Loucy (cell line): ENCODE results near the gene CALN1.

Experiments used
- H2AFZ ChIP-seq: fragments of 200-600 bp; sonication (generic); 2 replicates; pipeline ENCODE4 v1.6.0; 2016; ENCODE audit warnings: antibody characterized with exemption, mild to moderate bottlenecking, low read length, moderate library complexity
- H3F3A ChIP-seq: fragments of 200-600 bp; 2 replicates; pipeline ENCODE4 v1.6.0; 2016; ENCODE audit warnings: antibody characterized with exemption, low read depth, mild to moderate bottlenecking
- H3K27me3 ChIP-seq: fragments of 200-600 bp; sonication (generic); 2 replicates; pipeline ENCODE4 v1.6.1; 2014; ENCODE audit warnings: low read length, mild to moderate bottlenecking; ENCODE audit not compliant: insufficient read depth, poor library complexity, severe bottlenecking
- H3K36me3 ChIP-seq: fragments of 200-600 bp; sonication (generic); 2 replicates; pipeline ENCODE4 v1.6.1; 2016; ENCODE audit warnings: low read length; ENCODE audit not compliant: insufficient read depth
- H3K4me1 ChIP-seq: fragments of 200-600 bp; sonication (generic); 2 replicates; pipeline ENCODE4 v1.5.1; 2014; ENCODE audit warnings: low read length, mild to moderate bottlenecking; ENCODE audit not compliant: insufficient read depth, poor library complexity, severe bottlenecking
- H3K4me2 ChIP-seq: fragments of 200-600 bp; sonication (generic); 2 replicates; pipeline ENCODE4 v1.6.0; 2014; ENCODE audit warnings: antibody characterized with exemption, low read length, low read depth, mild to moderate bottlenecking; ENCODE audit not compliant: poor library complexity, severe bottlenecking
- H3K4me3 ChIP-seq: fragments of 200-600 bp; sonication (generic); 2 replicates; pipeline ENCODE4 v1.5.1; 2014; ENCODE audit warnings: low read length, mild to moderate bottlenecking, mixed read lengths; ENCODE audit not compliant: poor library complexity, severe bottlenecking
- H3K79me2 ChIP-seq: fragments of 200-600 bp; sonication (generic); 2 replicates; pipeline ENCODE4 v1.6.1; 2014; ENCODE audit warnings: low read length; ENCODE audit not compliant: insufficient read depth
- H3K9ac ChIP-seq: fragments of 200-600 bp; sonication (generic); 2 replicates; pipeline ENCODE4 v1.6.0; 2014; ENCODE audit warnings: mild to moderate bottlenecking, low read depth, low read length, moderate library complexity; ENCODE audit not compliant: poor library complexity, severe bottlenecking
- H3K9me2 ChIP-seq: fragments of 200-600 bp; sonication (generic); replicated peaks from 2 replicates; pipeline ENCODE4 v1.6.1; 2016; ENCODE audit warnings: low read depth, low read length, mixed read lengths
- H3K9me3 ChIP-seq: fragments of 200-600 bp; sonication (generic); 2 replicates; pipeline ENCODE4 v1.6.1; 2014; ENCODE audit warnings: mild to moderate bottlenecking, antibody characterized with exemption, low read length, low read depth; ENCODE audit not compliant: insufficient read depth
- H4K20me1 ChIP-seq: fragments of 200-600 bp; sonication (generic); 2 replicates; pipeline ENCODE4 v1.6.0; 2014; ENCODE audit warnings: antibody characterized with exemption, low read length, mild to moderate bottlenecking; ENCODE audit not compliant: insufficient read depth, poor library complexity, severe bottlenecking
- CTCF ChIP-seq: fragments of 200-600 bp; sonication (generic); conservative IDR thresholded peaks from 2 replicates; pipeline ENCODE4 v1.5.1; 2014; ENCODE audit warnings: mild to moderate bottlenecking, antibody characterized with exemption, low read length
- EZH2phosphoT487 ChIP-seq: fragments of 200-600 bp; IDR thresholded peaks from 2 replicates; pipeline ENCODE4 v1.6.1; 2018; ENCODE audit warnings: antibody characterized with exemption, mild to moderate bottlenecking, moderate library complexity, borderline replicate concordance

Gene CALN1

GRCh38 chr7:72112530-72112929, 299.6 kb downstream of the CALN1 start:
- H3F3A ChIP-seq: no peaks in the 10 kb centered on the region
- no peaks in the 10 kb centered on the region for H3K27me3 ChIP-seq
- H3K79me2 ChIP-seq: no peaks in the 10 kb centered on the region
- no peaks in the 10 kb centered on the region for H3K9me2 ChIP-seq
- H2AFZ ChIP-seq: no peak overlapping the region
- no peak overlapping the region for H3K4me3 ChIP-seq
- H3K9me3 ChIP-seq: 0 out of 2 replicates have a peak, but pooled peaks cover 6% of the 10 kb centered on the region
- H3K4me2 ChIP-seq: no peak overlapping the region
- no peak overlapping the region for H3K9ac ChIP-seq
- H3K4me1 ChIP-seq: no peaks in the 10 kb centered on the region
- no peaks in the 10 kb centered on the region for H4K20me1 ChIP-seq
- H3K36me3 ChIP-seq: no peaks in the 10 kb centered on the region
- no peak for TF ChIP-seq CTCF
- no peak for TF ChIP-seq EZH2phosphoT487

GRCh38 chr7:72111086-72111485, 301.1 kb downstream of the CALN1 start:
- Histone ChIP-seq H3K9ac (no peak overlapping the region), H3K4me3 (no peak overlapping the region), H3F3A (no peaks in the 10 kb centered on the region), H3K4me2 (no peak overlapping the region), H4K20me1 (no peaks in the 10 kb centered on the region), H3K36me3 (no peaks in the 10 kb centered on the region), H3K4me1 (no peaks in the 10 kb centered on the region), H3K79me2 (no peaks in the 10 kb centered on the region), H3K9me3 (0 out of 2 replicates have a peak, but pooled peaks cover 5% of the 10 kb centered on the region), H3K27me3 (no peaks in the 10 kb centered on the region), H2AFZ (no peak overlapping the region), H3K9me2 (no peaks in the 10 kb centered on the region)
- TF ChIP-seq EZH2phosphoT487 (no peak), CTCF (no peak)

- no peaks in the 10 kb centered on the region for H3K27me3 ChIP-seq
Observed at GRCh38 chr7:72109566-72109965, 302.6 kb downstream of the CALN1 start.

More at GRCh38 chr7:72109566-72109965, 302.6 kb downstream of the CALN1 start:
- no peaks in the 10 kb centered on the region for H3K79me2 ChIP-seq
- H2AFZ ChIP-seq: no peak overlapping the region
- no peak overlapping the region for H3K4me2 ChIP-seq
- H3K36me3 ChIP-seq: no peaks in the 10 kb centered on the region
- H3K9me3 ChIP-seq: 0 out of 2 replicates have a peak, but pooled peaks cover 3% of the 10 kb centered on the region
- no peaks in the 10 kb centered on the region for H4K20me1 ChIP-seq
- no peak overlapping the region for H3K4me3 ChIP-seq
- H3K4me1 ChIP-seq: no peaks in the 10 kb centered on the region
- no peak for TF ChIP-seq CTCF
- no peak for TF ChIP-seq EZH2phosphoT487
- no peaks in the 10 kb centered on the region for H3K9me2 ChIP-seq
- no peak overlapping the region for H3K9ac ChIP-seq
- no peaks in the 10 kb centered on the region for H3F3A ChIP-seq
